Suprapubic skin (tissue), 4 donors: ENCODE measurements around the gene CTSZ. TPM values are rescaled to one million over a fixed set of nuclear protein-coding genes. Genes with fewer than 3 reads are reported as not detected.

Experiments
- DNase-seq, 2 donors: peaks; one replicate each; pipeline ENCODE4 v3.0.0-alpha.2; 2019; ENCODE audit warnings: low spot score in 2 of 2
- H3K27ac ChIP-seq: fragments of 200-600 bp; sonication (generic); one replicate; pipeline ENCODE4 v1.5.1; 2019
- H3K27me3 ChIP-seq: fragments of 200-600 bp; sonication (generic); one replicate; pipeline ENCODE4 v1.5.1; 2019
- H3K36me3 ChIP-seq: fragments of 200-600 bp; sonication (generic); one replicate; pipeline ENCODE4 v1.5.1; 2019
- H3K4me1 ChIP-seq: fragments of 200-600 bp; sonication (generic); one replicate; pipeline ENCODE4 v1.5.1; 2019
- H3K4me3 ChIP-seq: fragments of 200-600 bp; sonication (generic); one replicate; pipeline ENCODE4 v1.5.1; 2019; ENCODE audit warnings: mild to moderate bottlenecking
- H3K9me3 ChIP-seq: fragments of 200-600 bp; sonication (generic); one replicate; pipeline ENCODE4 v1.5.1; 2019
- CTCF ChIP-seq, 2 donors: fragments of 200-600 bp in 1 of 2; fragments of 450-650 bp in 1 of 2; sonication (generic) in 1 of 2; IDR thresholded peaks; one replicate each; pipeline ENCODE4 v1.5.1; 2016 to 2019; ENCODE audit warnings: antibody characterized with exemption in 2 of 2, mild to moderate bottlenecking in 1 of 2, moderate library complexity in 1 of 2
- EP300 ChIP-seq: sonication (generic); formaldehyde crosslinking; IDR thresholded peaks from one replicate; pipeline ENCODE4 v1.6.1; 2017; ENCODE audit warnings: antibody characterized with exemption
- POLR2A ChIP-seq, 2 donors: fragments of 450-650 bp; IDR thresholded peaks; one replicate each; pipeline ENCODE4 v1.6.1; 2017; ENCODE audit warnings: antibody characterized with exemption in 2 of 2, mild to moderate bottlenecking in 2 of 2, moderate library complexity in 2 of 2
- POLR2AphosphoS5 ChIP-seq, 3 donors: sonication (generic); formaldehyde crosslinking; IDR thresholded peaks; one replicate each; pipeline ENCODE4 v1.6.1; 2017; ENCODE audit warnings: antibody characterized with exemption in 3 of 3
- WGBS: methylation state at CpG from one replicate; pipeline ENCODE4 v1.1.5; 2018; 5-methylcytosine and 5-hydroxymethylcytosine counted together
- total RNA-seq, 4 donors: library from RNA; depleted of rRNA; stranded (reverse); fragments of >200 nt; gene quantifications; one replicate each; pipeline ENCODE4 v1.1.0, GENCODE V29; 2016

Gene CTSZ
- total RNA-seq, 4 donors from 2014 or later = 25.6 to 38.7 (median 34.7) TPM

DNA sequence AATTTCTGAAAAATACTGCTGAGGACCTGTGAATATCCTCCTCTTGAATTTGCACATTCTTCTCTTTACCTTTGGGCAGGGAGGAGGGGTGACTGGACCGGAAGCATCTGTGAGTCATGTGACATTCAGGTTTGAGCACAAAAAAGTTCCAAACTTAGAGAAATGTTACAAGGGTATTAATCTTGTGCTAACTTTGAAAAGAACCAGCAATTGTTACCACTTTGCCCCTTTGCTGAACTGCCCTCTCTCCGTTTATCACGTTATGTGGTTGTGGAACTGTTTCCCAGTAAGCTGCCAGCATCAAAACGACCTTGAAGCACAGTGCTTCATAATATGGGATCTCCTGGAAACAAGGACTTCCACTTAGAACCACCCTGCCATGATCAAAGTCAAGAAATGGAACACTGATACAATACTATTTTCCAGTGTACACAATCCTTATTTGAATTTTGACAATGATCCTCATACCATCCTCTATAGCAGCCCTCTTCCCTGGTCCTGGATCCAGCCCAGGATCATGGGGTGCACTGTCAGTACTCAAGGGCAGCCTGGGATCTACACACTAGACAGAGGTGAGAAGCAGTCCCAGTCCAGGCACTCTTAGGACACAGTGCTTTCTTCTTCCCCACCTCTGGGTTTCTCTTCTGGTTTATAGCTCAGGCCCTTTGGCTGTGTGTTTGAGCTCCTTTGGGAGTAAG, 9.9 kb upstream of the CTSZ start:
- no peak for DNase-seq
- 56% methylated on average over 4 of the region's 4 CpGs for WGBS
- no peaks in the 10 kb centered on the region for H3K36me3 ChIP-seq
- no peaks in the 10 kb centered on the region for H3K9me3 ChIP-seq
- no peak overlapping the region for H3K27ac ChIP-seq
- no peak overlapping the region for H3K4me3 ChIP-seq
- no peaks in the 10 kb centered on the region for H3K27me3 ChIP-seq
- H3K4me1 ChIP-seq = peaks cover under 1% of the 10 kb centered on the region
- TF ChIP-seq CTCF (IDR thresholded peaks at IDR 0.05) = no peak
- no peak for TF ChIP-seq POLR2AphosphoS5 (IDR thresholded peaks at IDR 0.05)
- no peak for TF ChIP-seq EP300
- no peak for TF ChIP-seq POLR2A (IDR thresholded peaks at IDR 0.05)

GRCh38 chr20:59015812-59016711, 9.0 kb upstream of the CTSZ start:
- Histone ChIP-seq H3K4me3 (no peak overlapping the region), H3K27me3 (no peaks in the 10 kb centered on the region), H3K9me3 (no peaks in the 10 kb centered on the region), H3K4me1 (peaks cover 10% of the 10 kb centered on the region), H3K27ac (no peak overlapping the region), H3K36me3 (no peaks in the 10 kb centered on the region)
- no peak for DNase-seq
- TF ChIP-seq POLR2AphosphoS5 (IDR thresholded peaks at IDR 0.05) (no peak), CTCF (IDR thresholded peaks at IDR 0.05) (no peak), POLR2A (IDR thresholded peaks at IDR 0.05) (no peak), EP300 (no peak)
- WGBS = 86% methylated on average over 15 of the region's 16 CpGs

- DNase-seq = no peak
- H3K4me1 ChIP-seq = peaks cover 16% of the 10 kb centered on the region
- no peaks in the 10 kb centered on the region for H3K9me3 ChIP-seq
- no peaks in the 10 kb centered on the region for H3K27me3 ChIP-seq
- H3K4me3 ChIP-seq = no peak overlapping the region
- H3K27ac ChIP-seq = no peak overlapping the region
- WGBS = 93% methylated on average over 16 of the region's 16 CpGs
- no peaks in the 10 kb centered on the region for H3K36me3 ChIP-seq
- no peak for TF ChIP-seq CTCF (IDR thresholded peaks at IDR 0.05)
- no peak for TF ChIP-seq POLR2A (IDR thresholded peaks at IDR 0.05)
- no peak for TF ChIP-seq POLR2AphosphoS5 (IDR thresholded peaks at IDR 0.05)
- TF ChIP-seq EP300 = no peak
Measured at GRCh38 chr20:59015411-59015810, 8.4 kb upstream of the CTSZ start.

GRCh38 chr20:59014680-59015389, 7.8 kb upstream of the CTSZ start:
- peaks cover 22% of the 10 kb centered on the region for H3K4me1 ChIP-seq
- H3K36me3 ChIP-seq = no peaks in the 10 kb centered on the region
- H3K4me3 ChIP-seq = no peak overlapping the region
- 92% methylated on average over 9 of the region's 17 CpGs for WGBS
- H3K9me3 ChIP-seq = no peaks in the 10 kb centered on the region
- H3K27me3 ChIP-seq = no peaks in the 10 kb centered on the region
- no peak for DNase-seq
- TF ChIP-seq POLR2AphosphoS5 (IDR thresholded peaks at IDR 0.05) = no peak
- TF ChIP-seq EP300 = no peak
- TF ChIP-seq CTCF (IDR thresholded peaks at IDR 0.05) = no peak
- no peak for TF ChIP-seq POLR2A (IDR thresholded peaks at IDR 0.05)
- no peak overlapping the region for H3K27ac ChIP-seq
